GM19455 (cell line): ENCODE results near the gene MEGF10.
"Not testable (repeated sequence)": the region's sequence is repeated elsewhere in the genome, so short reads cannot be mapped to it uniquely, and the experiment has no call there.

Experiments
- ATAC-seq: cut with Tn5 transposase; IDR thresholded peaks from one replicate; pipeline ENCODE4 v1.9.1; 2021; ENCODE audit not compliant: unreplicated experiment

MEGF10 gene

GRCh38 chr5:127290019-127290945 lies at the start of gene MEGF10:
MEGF10 (plus strand) TSS chr5:127290796; CDS start chr5:127331309, 40,513 bp downstream.
- ATAC-seq: no peak

DNA sequence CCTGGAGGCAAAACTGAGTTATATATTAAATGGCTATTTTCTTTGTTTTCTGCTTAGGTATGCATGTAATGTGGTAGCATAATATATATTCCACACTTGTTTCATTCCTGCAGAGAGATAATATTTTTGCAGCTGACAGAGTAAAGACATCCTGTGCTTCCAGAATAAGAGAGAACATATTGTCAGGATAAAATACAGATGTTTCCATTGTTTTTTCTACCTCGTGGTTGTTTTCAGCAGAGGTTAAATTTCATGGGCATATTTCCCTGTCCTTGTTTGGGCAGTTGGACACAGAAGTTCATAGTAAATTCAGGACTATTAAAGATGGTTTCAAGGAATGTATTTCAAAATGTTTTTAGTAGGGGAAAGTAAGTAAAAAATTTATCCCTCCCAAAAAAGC lies 47.6 kb upstream of the MEGF10 start:
- ATAC-seq: no peak

GRCh38 chr5:127254729-127255284 lies 35.8 kb upstream of the MEGF10 start:
- no peak for ATAC-seq

GRCh38 chr5:127256886-127257597 lies 33.6 kb upstream of the MEGF10 start:
- ATAC-seq: no peak

- ATAC-seq: no peak
These were observed 29.9 kb upstream of the MEGF10 start for GRCh38 chr5:127260686-127261085.

GRCh38 chr5:127265473-127265872 lies 25.1 kb upstream of the MEGF10 start:
- not testable (repeated sequence) for ATAC-seq

DNA sequence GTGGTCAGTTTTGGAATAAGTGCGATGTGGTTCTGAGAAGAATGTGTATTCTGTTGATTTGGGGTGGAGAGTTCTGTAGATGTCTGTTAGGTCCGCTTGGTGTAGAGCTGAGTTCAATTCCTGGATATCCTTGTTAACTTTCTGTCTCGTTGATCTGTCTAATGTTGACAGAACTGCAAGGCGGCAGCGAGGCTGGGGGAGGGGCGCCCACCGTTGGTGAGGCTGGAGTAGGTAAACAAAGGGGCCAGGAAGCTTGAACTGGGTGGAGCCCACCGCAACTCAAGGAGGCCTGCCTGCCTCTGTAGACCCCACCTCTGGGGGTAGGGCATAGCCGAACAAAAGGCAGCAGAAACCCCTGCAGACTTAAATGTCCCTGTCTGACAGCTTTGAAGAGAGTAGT lies 22.3 kb upstream of the MEGF10 start:
- not testable (repeated sequence) for ATAC-seq

GRCh38 chr5:127270713-127271112 lies 19.9 kb upstream of the MEGF10 start:
- not testable (repeated sequence) for ATAC-seq

DNA sequence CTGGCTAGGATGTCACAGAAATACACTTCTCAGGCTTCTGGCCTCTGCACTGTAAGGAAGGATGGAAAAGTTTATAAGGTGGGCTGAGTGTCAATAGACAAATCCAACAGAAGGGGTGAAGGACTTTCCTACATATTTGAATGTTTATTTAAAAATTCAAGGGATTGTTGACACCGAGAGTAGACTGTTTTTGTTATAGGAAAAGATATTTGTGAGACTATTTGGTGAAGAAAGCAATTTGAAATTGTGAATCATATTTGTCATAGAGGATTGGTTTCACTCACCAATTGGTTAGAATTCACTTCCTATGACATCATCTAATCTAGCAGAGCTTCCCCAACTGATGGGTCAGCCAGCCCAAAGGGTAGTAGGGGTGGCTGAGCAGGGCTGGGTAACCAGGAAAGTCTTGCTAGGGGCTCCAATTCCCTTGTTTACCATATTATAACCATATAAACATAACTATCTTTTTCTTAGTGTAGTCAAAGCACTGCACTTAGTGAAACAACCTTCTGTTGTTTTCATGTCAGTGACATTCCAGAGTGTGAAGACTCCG lies 14.9 kb upstream of the MEGF10 start:
- no peak for ATAC-seq

GRCh38 chr5:127280491-127281220 lies 9.9 kb upstream of the MEGF10 start:
- no peak for ATAC-seq

- ATAC-seq: no peak
These were observed 9.0 kb upstream of the MEGF10 start for GRCh38 chr5:127281609-127282008.

DNA sequence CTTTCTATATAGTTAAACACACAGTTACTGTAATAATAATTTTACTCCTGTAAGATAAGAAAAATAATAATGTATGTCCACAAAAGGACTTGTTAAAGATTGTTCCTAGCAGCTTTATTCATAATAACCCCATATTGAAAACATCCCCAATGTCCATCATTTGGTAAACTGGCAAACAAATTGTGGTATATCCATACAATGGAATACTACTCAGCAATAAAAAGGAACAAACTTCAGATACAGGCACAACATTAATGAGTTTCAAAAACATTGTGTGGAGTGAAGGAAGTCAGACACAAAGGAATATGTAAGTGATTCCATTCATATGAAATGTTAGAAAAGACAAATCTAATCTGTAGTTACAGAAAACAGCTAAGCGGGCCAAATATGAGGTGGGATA lies 1.9 kb upstream of the MEGF10 start:
- ATAC-seq: no peak

GRCh38 chr5:127290946-127291693 lies 524 bp downstream of the MEGF10 start:
- ATAC-seq: no peak

GRCh38 chr5:127292030-127292735 lies 1.6 kb downstream of the MEGF10 start:
- no peak for ATAC-seq

- no peak for ATAC-seq
These were observed 2.8 kb downstream of the MEGF10 start for GRCh38 chr5:127293373-127293772.

- no peak for ATAC-seq
These were observed 4.2 kb downstream of the MEGF10 start for GRCh38 chr5:127294829-127295228.

DNA sequence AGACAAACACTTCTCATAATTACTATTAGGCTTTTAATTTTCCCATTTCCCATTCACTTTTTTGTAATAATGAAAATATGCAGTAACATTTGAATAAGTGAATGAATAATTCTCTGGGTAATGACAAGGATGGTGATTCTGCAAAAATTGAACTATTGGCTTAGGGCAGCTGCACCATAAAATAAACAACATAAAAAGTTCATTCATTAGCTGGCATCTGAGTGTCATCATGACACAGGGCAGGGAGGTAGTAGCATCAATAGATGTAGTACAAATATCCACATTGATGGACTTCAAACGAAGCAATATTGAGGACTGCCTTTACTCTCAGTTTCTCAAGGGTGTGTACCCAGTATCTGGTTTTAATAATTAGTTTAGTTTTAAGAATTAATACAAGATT lies 4.9 kb downstream of the MEGF10 start:
- no peak for ATAC-seq

DNA sequence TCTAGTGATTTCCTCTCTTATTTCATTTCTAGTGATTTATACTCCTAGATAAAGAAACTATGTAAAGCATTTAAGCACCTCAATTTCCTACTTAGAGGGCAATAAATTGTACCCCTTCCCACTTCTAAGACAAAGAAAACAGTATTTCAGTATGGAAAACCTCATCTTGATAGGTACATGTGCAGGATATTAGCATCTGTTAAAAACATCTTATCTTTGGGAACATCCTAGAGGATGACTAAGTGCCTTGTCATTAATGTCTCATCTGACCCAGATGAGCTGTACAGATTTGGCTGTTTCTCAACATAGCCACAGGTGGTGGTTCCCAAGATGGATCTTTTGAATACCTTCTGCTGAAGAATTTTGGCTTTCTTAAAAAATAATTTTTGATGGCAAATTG lies 5.7 kb downstream of the MEGF10 start:
- no peak for ATAC-seq

GRCh38 chr5:127296894-127297293 lies 6.3 kb downstream of the MEGF10 start:
- not testable (repeated sequence) for ATAC-seq
